Urothelium cell line (cell line): ENCODE measurements around the gene EPHB6.
A peak's percentile ranks its signal among the peaks of the same experiment; 100 is the strongest.

ENCODE experiments used
- DNase-seq: peaks from one replicate; pipeline ENCODE4 v3.0.0; 2011; ENCODE audit warnings: low spot score, mixed read lengths
- FAIRE-seq: peaks from 2 replicates; lab custom pipeline; 2011; peaks lifted over from hg19 to GRCh38; lab: Jason Lieb, UNC

EPHB6 gene

DNA sequence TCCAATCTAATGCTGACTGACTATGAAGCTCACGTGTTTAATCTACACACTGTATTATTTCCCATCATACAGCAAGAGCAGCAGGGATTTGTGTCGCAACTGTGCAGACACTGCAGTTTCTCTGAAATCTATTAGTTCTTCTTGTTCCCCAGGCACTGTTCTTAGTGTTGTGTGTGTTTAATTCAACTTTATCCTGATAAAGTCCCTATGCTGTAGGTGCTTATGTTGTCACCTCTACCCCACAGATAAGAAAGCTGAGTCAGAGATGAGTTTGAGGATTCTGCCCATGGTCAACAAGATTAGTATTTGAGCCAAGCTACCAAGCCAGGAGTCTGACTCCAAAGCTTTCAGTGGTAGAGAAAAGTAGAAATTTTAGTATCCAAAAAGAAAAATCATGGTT is 22.5 kb upstream of the EPHB6 start:
- no peak for FAIRE-seq

DNA sequence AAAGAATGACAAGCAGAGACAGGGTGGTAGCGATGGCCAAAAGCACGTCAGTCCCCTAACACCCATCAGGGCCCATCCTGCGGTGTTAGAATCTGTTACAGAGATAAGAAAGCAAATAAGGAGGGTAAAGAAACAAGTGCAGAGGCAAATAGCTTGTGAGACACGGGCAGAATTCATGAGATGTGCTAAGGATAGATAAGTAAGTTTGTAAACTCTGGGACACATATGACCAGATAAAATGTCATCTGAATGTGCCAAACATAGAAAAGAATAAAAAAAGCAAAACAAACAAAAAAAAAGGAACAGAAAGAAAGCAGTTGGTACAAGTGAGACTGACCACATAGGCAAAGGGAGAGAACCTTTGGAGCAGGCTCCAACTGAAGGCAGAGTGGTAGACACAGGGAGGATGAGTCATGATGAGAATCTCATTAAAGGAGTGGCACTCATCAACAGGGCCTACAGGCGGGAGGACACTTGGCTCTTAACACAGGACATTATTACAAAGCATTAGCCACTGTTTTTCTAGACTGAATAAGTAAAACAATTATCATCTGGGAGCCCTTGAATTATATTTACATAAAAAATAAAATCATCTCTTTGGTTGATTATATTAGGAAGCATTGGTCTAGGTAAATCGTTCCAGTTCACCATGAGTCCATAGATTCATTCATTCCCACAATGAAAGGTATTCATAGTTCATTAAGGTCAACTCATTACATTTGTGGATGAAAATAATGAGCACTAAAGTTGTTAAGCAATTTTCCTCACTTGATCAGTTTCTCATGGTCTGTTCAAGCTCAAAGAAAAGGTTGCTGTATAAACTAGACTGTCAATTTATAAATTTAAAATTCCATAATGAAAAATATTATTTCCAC is 21.5 kb upstream of the EPHB6 start:
- DNase-seq, result no peak
- no peak for FAIRE-seq

More for the DNA sequence above, 22.5 kb upstream of the EPHB6 start:
- no peak for DNase-seq

DNA sequence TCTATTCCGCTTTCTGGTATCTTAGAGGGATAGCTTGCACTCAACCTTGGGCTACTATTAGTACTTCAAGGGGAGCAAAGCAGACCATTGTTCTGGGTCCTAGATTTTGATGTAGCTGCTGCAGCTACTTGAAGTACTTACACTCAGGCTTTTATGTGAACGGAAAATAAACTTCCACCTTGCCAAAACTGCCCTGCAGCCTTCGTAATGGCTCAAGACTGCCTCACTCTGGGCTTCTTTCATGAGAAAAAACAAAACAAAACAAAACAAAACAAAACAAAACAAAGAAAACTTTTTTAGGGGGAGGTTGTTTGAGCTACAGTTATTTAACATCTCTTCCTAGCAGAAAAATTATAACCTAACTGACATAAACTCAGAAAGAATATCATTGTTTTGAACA is 19.4 kb upstream of the EPHB6 start:
- no peak for FAIRE-seq
- DNase-seq, result no peak

DNA sequence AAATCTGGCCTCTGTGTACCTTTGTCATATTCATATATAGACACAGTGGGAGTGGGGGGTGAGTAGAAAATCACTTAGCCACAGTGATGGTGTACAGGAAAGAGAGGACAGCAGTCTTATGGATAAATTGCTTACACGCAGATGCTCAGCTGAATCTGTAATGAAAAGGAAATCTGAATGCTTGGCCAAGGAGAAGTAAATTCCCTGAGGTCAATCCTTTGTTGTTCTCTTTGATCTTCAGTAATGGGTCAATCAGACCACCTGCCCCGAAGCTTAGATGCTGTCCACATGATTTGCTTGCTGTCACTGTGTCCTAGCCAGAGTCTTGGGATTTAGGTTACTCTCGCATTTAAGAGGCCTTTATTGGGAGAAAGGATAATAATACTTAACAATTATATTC is 18.4 kb upstream of the EPHB6 start:
- DNase-seq (no peak), FAIRE-seq (no peak)

DNA sequence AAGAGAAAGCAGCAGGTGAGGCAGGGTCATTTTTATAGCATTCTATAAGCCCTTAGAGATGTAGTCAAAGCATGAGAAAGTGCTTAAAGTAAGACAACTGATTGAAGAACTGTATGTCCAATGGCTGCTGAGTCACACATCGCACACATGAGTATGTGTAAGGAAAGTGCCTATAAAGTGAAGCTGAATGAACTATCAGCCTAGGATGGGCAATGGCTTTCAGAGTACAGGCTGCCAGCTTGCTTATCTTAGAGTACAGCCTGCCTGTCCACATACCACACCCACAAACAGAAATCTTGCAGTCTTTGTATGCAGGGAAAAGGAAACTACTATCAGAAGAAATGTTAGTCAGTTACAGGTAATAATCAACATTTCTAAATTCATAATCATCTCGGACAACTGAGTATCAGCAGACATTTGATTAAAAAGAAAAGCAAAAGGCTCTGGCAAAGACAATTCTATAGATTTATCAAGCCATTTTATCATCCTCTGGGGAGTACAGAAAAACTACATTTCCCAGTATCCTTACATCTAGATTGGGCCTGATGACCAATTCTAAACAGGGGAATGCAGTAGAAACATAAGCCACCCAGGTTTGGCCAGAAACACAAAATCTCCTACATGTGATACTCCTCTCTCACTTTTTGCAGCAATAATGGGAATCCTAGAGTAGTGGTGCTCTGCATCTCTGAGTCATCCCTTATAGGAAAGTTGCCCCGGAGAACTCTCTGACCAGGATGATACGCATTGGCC is 16.2 kb upstream of the EPHB6 start:
- DNase-seq (no peak), FAIRE-seq (no peak)

DNA sequence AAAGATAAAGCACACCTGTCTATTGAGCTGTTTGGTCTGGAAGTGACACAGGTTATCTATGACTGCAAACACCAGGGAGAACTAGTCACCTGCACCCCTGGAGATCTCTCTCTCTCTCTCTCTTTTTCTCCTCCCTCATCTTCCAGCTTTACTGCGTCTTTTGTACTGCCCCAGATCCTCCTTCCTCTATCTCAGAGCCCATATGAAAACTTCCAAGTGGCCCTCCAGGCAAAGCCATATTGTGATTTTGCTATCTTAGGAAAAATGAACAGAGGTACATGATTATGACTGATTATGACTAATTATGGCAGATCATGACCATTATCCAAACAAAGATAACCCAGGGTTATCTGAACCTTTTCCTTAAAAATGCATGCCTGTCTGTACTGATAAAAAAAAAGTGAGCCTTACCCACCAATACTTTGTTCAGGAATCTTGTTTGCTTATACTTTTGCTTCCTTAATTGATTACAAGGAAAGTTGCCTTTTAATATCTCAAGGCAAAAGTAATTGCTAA is 12.6 kb upstream of the EPHB6 start:
- DNase-seq, result no peak
- no peak for FAIRE-seq

DNA sequence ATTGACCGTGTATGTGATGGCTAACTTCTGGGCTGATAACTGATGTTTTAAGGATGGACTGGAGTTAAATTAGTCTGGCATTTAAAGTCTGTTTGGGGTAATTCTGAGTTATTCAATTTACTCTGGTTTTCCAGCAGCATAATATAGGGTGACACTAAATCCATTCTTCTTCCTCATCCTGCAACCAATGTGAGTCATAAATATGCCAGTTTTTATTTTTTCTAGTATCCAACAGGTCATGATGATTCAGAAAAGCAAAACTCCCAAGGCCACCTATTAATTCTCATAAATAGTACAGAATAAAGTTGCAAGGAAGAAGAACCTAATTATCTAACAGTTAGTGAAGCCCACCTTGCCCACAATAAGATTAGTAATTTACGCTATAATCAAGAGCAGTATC is 7.5 kb upstream of the EPHB6 start:
- DNase-seq (no peak), FAIRE-seq (no peak)

DNA sequence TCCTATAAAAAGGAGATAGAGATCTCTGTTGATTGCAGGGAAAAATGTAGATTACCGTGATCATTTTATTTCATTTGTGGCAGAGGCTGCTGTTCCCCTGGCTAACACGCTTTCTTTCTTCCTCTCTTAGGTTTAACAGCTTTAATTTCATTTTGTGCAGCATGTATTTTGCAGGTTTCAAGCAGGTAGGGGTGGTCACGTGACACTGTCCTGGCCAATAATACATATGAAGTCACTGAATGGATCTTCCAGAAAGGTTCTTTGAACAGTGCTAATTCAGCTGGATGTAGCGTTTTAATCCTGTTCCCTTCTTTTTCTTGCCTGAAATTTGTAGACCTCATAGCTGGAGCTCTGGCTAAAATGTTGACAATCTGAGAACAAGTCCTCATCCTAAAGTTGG is 3.6 kb upstream of the EPHB6 start:
- DNase-seq (no peak), FAIRE-seq (no peak)

DNA sequence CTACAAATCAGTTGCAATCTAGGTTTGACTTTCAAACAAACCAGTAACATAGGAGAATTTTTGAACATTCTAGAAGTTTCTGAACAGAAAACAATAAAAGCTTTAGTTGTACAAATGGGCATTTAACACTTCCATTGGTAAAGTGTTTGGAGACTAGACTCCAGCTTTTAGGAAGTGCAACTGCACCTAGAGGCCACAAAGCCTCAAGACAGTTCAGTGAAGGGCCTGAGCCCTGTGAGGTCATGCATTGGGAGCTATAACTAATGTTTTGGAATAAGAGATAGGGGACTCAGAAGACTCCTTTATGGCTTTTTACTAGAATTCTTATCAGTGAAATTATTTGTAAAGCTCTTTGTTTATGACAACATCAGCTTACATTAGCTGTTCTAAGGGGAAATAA is 3.0 kb upstream of the EPHB6 start:
- DNase-seq (no peak), FAIRE-seq (no peak)

DNA sequence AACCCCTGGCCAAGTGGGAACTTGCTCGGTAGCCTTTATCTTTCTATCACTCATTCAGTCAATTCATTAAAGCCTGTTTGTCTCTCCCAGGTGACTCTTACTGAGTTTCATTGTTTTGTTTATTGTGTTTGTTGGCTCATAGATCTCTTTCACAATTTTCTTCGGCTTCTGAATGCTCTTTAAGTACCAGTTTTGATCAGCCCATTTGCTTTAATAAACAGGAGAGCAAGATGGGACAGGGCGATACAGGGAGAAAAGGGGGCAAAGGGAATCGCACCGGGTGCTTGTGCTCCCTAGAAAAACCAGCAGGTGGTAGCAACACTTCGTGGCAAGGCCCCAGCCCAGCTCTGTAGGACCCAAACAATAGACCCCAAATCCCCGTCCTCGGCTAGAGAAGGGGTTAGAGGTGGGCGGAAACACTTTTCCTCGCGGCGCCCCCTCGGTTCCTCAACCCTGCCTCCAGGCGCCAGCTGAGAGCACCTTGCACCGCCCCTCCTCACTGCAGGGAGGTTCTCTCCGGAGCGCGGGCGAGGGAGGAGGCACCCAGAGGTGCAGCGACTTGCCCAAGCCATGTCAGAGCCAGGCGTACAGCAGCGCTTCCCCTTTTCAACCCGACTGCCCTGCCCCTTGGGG is 1.0 kb upstream of the EPHB6 start:
- FAIRE-seq (no peak), DNase-seq (peak; percentile 73)

DNA sequence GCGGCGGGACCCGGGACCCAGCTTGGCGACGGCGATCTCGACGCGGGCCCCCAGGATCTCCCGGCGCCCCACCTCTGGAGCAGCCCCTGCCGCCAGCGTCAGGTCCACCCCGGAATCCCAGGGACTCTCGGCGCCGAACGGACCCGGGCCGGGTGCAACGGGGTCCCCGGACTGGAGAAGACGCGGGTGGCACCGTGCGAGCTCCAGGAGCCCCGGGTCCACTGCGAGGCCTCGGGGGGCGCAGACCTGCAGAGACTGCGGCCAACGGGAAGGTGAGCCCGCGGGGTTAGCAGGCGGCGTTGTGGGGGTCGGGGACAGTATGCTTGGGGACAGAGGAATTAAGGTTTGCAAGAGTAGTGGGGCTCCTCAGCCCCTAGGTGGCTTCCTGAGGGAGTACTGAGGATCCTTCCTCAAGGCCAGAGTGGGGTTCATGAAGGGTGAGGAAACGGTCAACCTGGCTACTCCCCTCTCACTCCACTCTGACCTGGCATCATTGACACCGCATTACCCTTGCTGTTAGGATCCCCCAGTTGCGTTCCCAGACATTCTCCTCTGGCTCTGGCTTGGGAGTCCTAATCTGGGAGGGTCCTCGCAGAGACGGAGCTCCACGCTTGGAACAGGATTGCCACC is 353 bp downstream of the EPHB6 start:
- DNase-seq, result no peak
- no peak for FAIRE-seq

DNA sequence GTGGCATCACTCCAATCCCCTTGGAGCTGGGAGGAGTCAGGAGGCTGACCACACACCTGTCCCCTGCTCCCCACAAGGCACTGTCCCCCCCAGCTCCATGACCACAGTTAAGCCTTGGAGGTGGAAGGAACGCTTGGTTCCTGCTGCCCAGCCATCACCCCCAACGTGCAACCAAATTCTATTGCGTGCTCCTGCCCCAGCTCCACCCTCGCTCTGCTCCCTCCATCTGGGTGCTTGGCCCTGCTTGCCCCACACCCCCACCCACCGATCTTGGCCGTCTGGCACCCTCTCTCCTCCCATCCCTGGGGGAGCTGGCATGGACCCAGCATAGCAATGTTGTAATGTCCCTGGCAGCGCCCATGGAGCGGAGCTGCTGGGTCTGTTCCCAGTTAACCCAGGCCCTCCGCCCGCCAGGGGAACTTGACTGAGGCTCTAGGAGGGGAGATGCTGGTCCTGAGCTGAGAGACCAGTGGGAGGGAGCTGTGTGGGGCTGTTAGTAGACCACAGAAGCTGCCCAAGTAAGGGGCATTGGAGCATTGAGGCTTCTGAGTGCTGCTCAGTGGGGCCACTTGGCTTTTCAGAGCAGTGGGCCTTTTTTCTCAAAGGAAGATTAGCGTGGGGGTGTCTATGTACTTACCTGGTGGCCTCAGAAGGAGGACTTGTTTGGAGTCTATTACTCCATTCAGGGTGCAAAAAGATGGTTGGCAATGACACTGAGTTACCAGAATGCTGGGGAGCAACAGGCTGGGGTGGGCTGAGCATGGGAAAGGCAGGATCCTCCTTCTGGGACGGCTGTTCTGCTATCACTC is 1.1 kb downstream of the EPHB6 start:
- no peak for FAIRE-seq

DNA sequence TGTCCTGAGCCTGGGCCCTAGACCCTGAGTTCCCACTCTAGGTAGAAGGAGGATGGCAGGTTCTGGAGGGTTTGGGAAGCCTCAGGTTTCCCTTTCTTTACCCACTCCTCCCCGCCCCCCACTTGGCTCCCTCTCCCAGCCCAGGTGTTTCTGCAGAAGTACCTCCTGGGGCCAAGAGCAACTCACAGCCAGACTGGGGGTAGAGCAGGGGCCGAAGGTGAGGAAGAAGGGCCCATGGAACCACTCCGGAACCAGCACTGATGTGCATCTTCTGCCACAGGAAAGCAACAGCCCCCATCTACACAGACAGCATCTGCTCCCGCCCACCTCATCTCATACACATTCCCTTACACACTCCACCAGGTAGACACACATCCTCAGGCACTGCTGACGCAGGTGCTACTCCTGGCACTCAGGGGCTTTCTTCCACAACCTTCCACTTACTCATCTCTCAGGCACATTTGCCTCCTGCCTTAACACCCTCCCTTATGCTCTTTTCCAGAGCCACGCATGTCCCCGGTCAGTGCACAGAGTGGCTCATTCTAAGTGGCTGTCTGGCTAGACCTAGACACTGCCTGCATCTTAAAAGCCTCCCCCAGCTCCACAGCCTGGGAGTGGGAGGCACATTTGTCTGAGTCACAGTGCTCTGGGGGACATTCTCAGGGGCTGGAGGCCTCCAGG is 1.8 kb downstream of the EPHB6 start:
- no peak for FAIRE-seq
- DNase-seq, result no peak

More for the DNA sequence above, 1.1 kb downstream of the EPHB6 start:
- DNase-seq, result no peak

DNA sequence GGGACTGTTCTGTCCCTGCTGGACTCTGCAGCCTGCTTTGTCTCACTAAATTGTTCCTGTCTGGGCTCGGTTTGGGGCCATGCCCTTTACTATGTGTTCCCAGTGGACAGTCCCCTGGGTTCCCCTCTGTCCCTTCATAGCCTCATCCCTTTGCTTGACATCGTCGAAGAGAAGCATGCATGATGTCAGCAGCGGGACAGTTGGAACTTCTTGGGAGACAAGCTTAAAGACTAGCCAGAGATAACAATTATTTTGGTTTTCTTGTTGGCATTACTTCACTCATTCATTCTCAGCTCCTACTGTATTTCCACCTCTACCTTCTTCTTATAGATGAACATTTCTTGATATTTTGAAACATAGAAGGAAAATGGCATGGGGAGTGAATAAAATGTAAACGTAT is 2.7 kb downstream of the EPHB6 start:
- no peak for DNase-seq
- no peak for FAIRE-seq

DNA sequence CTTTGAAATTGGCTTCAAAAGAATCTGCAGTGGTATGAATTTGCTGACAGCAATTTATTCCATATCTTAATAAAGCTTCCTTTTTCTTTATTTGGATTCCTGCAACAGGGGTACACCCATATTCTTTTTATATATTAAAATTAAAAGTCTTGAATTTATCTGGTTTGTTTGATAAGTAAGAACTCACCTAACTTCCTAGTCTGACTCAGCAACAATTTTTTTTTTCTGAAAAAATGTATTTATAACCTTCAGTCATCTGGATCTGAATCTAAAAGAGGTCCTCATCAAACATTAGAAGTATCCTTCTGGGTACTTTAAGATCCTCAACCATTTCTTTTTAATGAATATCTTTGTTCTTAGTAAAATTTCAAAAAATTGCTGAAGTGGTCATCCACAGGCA is 4.5 kb downstream of the EPHB6 start:
- FAIRE-seq (no peak), DNase-seq (no peak)

DNA sequence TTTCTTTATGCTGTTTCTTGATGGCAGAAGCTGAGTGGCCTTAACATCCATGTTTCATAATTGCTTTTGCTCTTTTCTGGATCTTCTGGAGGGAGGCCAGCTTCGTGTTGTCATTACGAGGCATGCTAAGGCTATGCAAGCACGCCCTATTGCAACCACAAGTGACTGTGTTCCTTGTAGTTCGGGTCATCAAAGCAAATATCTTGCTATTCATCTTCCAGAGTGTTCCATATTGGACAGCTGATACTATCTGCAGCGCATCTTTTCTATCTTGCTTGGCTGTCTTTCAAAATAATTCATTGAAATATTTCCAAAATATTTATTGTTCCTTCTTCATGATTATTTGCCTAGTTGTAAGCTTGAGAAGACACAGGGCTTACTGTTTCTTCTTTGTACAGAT is 5.0 kb downstream of the EPHB6 start:
- FAIRE-seq (no peak), DNase-seq (peak; percentile 22)

DNA sequence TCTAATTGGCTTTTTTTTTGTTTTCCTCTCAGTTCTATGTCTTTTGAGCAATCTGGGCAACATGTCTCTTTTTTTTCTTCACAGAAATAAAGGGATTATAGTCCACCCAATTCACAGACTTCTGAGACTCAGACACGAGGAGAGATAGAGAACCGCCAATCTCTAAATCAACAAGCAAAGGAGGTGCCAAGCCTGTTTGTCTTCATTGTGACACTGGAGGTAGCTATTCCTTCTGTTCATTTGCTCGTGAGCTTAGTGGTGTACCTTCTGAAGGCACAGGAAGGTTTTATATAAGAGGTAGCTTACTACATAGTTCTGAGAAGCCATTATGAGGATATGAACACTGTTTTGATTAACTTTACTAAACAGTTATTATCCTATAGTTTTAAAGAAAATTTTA is 6.1 kb downstream of the EPHB6 start:
- FAIRE-seq, result no peak
- no peak for DNase-seq

DNA sequence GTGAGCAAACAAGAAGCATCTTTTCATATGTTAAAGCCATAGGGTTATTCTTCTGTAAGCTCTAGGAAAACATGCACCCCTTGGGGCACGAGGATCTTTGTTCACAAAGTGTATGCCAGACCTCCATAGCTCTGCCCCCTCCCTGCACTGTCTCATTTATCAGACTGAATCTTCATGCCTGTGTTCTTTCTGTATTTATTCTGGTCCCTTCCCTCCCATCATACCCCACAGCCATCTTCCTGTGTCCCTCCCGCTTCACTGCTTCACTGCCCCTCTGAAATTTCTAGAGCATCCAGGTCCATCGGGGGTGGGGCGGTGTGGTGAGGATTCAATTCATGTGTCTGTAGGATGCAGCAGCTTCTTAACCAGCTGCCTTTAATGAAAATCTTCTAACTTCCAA is 7.5 kb downstream of the EPHB6 start:
- FAIRE-seq, result no peak
- no peak for DNase-seq

DNA sequence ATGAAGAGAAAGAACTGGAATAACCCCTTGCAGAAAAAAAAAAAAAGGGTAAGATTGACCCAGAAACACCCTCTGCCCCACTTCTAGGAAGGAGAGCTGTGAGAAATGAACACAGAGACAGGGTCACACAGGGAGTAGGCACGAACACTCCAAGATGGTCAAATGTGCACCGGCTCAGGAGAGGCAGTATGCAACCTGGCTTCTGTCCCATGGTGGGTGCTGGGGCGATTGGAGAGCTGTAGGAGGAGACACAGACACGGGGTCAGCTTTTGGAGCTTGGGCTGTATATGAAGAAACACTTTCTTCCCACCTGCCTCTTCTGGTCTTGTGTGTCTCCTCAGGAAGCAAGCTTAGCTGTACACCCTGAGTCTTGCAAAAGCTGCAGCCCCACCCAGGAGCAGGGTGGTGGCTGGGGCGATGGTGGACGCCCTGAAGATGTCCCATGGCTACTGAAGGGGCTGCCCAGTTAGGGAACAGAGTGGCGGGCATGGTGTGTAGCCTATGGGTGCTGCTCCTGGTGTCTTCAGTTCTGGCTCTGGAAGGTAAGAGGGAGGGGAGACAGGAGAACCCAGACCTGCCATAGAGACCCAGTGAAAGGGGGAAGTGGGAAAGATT is 8.0 kb downstream of the EPHB6 start:
- no peak for DNase-seq
- FAIRE-seq, result no peak
